ENCODE measurements around the gene DNTT.
A peak's percentile ranks its signal among the peaks of the same experiment; 100 is the strongest.

Gene DNTT

DNA sequence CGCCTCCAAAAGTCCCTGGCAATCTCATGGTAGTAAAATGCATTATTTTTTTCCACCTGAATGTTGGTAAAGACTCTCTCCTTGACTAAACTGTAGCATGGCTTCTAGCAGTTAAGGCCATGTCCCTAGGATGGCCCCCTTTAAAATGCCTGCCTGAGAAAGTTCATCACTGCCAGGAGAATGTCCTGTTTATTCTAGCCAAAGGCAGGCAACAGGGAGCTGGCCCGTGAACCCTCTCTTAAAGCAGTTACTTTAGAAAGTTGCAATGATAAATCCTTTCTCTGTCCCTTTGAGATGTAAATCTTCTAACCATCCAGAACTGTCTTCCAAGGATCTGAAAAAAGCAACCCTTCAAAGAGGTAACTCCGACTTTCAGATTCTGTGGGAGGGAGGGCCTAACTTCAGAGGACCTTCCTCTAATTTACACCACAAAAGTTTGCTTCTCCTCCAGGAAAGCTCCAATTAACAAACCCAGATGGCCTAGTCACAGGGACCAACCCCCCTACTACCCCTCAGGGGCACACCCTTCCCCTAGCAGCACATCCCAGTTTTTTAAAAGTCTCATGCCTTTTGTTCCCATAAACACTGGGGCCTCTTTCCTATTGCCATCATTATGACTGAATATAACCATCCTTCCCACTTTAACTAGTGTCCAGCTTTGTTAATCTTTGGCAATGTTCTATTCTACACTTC is 5.5 kb downstream of the DNTT start:
- no peak overlapping the region for H3K9ac ChIP-seq
- H3K4me2 ChIP-seq (ENCODE audit: low read length) = no peak overlapping the region
- H3K27me3 ChIP-seq (ENCODE audit: control insufficient read depth, insufficient read depth, low read length) = no peaks in the 10 kb centered on the region
- H3K36me3 ChIP-seq (ENCODE audit: control insufficient read depth, insufficient read depth, low read length) = no peaks in the 10 kb centered on the region
- H3K9me3 ChIP-seq (ENCODE audit: control insufficient read depth, low read length) = no peaks in the 10 kb centered on the region
- peaks cover 3% of the 10 kb centered on the region for H3K4me1 ChIP-seq
- H3K79me2 ChIP-seq = no peaks in the 10 kb centered on the region
- no peak overlapping the region for H3K4me3 ChIP-seq (ENCODE audit: low read depth, low read length)
- H3K27ac ChIP-seq = no peak overlapping the region
- H2AFZ ChIP-seq = no peak overlapping the region
- no peak for TF ChIP-seq CTCF (IDR thresholded peaks at IDR 0.05)

- H3K27ac ChIP-seq = no peak overlapping the region
- no peaks in the 10 kb centered on the region for H3K27me3 ChIP-seq (ENCODE audit: control insufficient read depth, insufficient read depth, low read length)
- H3K9me3 ChIP-seq (ENCODE audit: control insufficient read depth, low read length) = no peaks in the 10 kb centered on the region
- H3K4me2 ChIP-seq (ENCODE audit: low read length) = no peak overlapping the region
- H3K36me3 ChIP-seq (ENCODE audit: control insufficient read depth, insufficient read depth, low read length) = no peaks in the 10 kb centered on the region
- no peak overlapping the region for H3K4me3 ChIP-seq (ENCODE audit: low read depth, low read length)
- H3K4me1 ChIP-seq = peaks cover 3% of the 10 kb centered on the region
- no peak overlapping the region for H3K9ac ChIP-seq
- H2AFZ ChIP-seq = peak overlapping the region; percentile 56
- H3K79me2 ChIP-seq = no peaks in the 10 kb centered on the region
- TF ChIP-seq CTCF (IDR thresholded peaks at IDR 0.05) = no peak
These were observed 6.1 kb downstream of the DNTT start for GRCh38 chr10:96310321-96310669.

DNA sequence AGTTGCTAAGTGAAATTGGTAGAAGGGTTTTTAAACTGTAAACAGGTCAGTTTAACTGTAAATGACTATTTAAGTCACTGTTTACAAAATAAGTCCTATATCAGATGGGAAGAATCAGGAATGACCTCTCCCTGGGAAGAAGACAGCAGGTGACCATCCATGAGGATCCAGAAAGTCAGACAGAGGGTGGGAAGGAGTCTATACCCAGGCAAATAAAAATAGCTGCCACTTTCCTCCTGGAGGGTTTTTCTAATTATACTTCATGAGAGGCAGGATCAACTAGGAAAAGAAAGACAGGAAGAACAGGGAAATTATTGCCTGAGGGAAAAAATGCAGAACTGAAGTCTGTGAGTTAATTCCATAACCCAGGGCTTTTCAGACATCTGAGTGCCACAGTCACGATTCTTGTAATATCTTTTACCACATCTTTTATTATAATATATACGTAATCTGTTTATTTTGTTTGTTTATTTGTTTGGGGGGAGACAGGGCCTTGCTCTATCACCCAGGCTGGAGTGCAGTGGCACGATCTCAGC is 7.0 kb downstream of the DNTT start:
- no peak overlapping the region for H3K9ac ChIP-seq
- no peaks in the 10 kb centered on the region for H3K36me3 ChIP-seq (ENCODE audit: control insufficient read depth, insufficient read depth, low read length)
- H3K27me3 ChIP-seq (ENCODE audit: control insufficient read depth, insufficient read depth, low read length) = no peaks in the 10 kb centered on the region
- no peak overlapping the region for H2AFZ ChIP-seq
- H3K4me2 ChIP-seq (ENCODE audit: low read length) = no peak overlapping the region
- H3K4me3 ChIP-seq (ENCODE audit: low read depth, low read length) = no peak overlapping the region
- no peaks in the 10 kb centered on the region for H3K79me2 ChIP-seq
- no peak overlapping the region for H3K27ac ChIP-seq
- no peak for TF ChIP-seq CTCF (IDR thresholded peaks at IDR 0.05)
- no peaks in the 10 kb centered on the region for H3K9me3 ChIP-seq (ENCODE audit: control insufficient read depth, low read length)
- peaks cover 3% of the 10 kb centered on the region for H3K4me1 ChIP-seq

- H2AFZ ChIP-seq = peak overlapping the region; percentile 1
- H3K4me1 ChIP-seq = peaks cover 3% of the 10 kb centered on the region
- no peaks in the 10 kb centered on the region for H3K36me3 ChIP-seq (ENCODE audit: control insufficient read depth, insufficient read depth, low read length)
- no peaks in the 10 kb centered on the region for H3K79me2 ChIP-seq
- TF ChIP-seq CTCF (IDR thresholded peaks at IDR 0.05) = no peak
- H3K27me3 ChIP-seq (ENCODE audit: control insufficient read depth, insufficient read depth, low read length) = no peaks in the 10 kb centered on the region
- no peak overlapping the region for H3K9ac ChIP-seq
- H3K4me3 ChIP-seq (ENCODE audit: low read depth, low read length) = no peak overlapping the region
- H3K27ac ChIP-seq = no peak overlapping the region
- H3K9me3 ChIP-seq (ENCODE audit: control insufficient read depth, low read length) = no peaks in the 10 kb centered on the region
- H3K4me2 ChIP-seq (ENCODE audit: low read length) = no peak overlapping the region
These were observed 9.1 kb downstream of the DNTT start for GRCh38 chr10:96313344-96313743.

Measured in parathyroid adenoma (tissue), 2 donors.